ENCODE results near the gene ERBB3.
"Not testable (repeated sequence)": the region's sequence is repeated elsewhere in the genome, so short reads cannot be mapped to it uniquely, and the experiment has no call there.

ERBB3 gene

DNA sequence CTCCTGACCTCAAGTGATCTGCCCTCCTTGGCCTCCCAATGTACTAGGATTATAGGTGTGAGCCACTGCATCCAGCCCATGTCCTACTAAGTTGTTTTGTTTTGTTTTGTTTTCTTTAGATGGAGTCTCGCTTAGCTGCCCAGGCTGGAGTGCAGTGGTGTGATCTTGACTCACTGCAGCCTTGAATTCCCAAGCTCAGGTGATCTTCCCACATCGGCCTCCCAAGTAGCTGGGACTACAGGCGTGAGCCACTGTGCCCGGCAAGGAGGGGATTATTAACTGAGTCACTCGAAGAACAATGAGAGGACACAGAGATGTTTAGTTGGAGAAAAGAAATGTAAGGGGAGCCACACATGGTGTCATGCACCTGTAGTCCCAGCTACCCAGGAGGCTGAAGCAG is 18.0 kb upstream of the ERBB3 start:
- TF ChIP-seq ZNF274 (IDR thresholded peaks at IDR 0.05; ENCODE audit: low read depth, low read length): no peak
- no peak overlapping the region for H3K4me3 ChIP-seq (ENCODE audit: low read length)

GRCh38 chr12:56062996-56063395 is 17.0 kb upstream of the ERBB3 start:
- no peak overlapping the region for H3K4me3 ChIP-seq (ENCODE audit: low read length)
- no peak for TF ChIP-seq ZNF274 (IDR thresholded peaks at IDR 0.05; ENCODE audit: low read depth, low read length)

GRCh38 chr12:56071648-56072047 is 8.3 kb upstream of the ERBB3 start:
- TF ChIP-seq ZNF274 (IDR thresholded peaks at IDR 0.05; ENCODE audit: low read depth, low read length): no peak
- H3K4me3 ChIP-seq (ENCODE audit: low read length): no peak overlapping the region

- no peak overlapping the region for H3K4me3 ChIP-seq (ENCODE audit: low read length)
- TF ChIP-seq ZNF274 (IDR thresholded peaks at IDR 0.05; ENCODE audit: low read depth, low read length): no peak
Measured at GRCh38 chr12:56074396-56074795, 5.6 kb upstream of the ERBB3 start.

DNA sequence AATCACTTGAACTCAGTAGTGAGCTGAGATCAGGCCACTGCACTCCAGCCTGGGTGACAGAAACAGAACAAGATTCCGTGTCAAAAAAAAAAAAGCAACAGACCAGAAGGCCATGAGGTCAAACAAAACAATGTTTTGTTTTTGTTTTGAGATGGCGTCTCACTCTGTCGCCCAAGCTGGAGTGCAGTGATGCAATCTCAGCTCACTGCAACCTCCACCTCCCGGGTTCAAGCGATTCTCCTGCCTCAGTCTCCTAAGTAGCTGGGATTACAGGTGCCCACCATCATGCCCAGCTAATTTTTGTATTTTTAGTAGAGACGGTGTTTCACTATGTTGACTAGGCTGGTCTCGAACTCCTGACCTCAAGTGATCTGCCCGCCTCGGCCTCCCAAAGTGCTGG is 2.0 kb upstream of the ERBB3 start:
- not testable (repeated sequence) for H3K4me3 ChIP-seq (ENCODE audit: low read length)

- TF ChIP-seq ZNF274 (IDR thresholded peaks at IDR 0.05; ENCODE audit: low read depth, low read length): no peak
- H3K4me3 ChIP-seq (ENCODE audit: low read length): no peak overlapping the region
Measured at GRCh38 chr12:56078427-56078826, 1.5 kb upstream of the ERBB3 start.

- peak overlapping the region; percentile 45; the same call in 1 of the 2 replicates for H3K4me3 ChIP-seq (ENCODE audit: low read length)
- no peak for TF ChIP-seq ZNF274 (IDR thresholded peaks at IDR 0.05; ENCODE audit: low read depth, low read length)
Measured at GRCh38 chr12:56078931-56079722, 838 bp upstream of the ERBB3 start.

DNA sequence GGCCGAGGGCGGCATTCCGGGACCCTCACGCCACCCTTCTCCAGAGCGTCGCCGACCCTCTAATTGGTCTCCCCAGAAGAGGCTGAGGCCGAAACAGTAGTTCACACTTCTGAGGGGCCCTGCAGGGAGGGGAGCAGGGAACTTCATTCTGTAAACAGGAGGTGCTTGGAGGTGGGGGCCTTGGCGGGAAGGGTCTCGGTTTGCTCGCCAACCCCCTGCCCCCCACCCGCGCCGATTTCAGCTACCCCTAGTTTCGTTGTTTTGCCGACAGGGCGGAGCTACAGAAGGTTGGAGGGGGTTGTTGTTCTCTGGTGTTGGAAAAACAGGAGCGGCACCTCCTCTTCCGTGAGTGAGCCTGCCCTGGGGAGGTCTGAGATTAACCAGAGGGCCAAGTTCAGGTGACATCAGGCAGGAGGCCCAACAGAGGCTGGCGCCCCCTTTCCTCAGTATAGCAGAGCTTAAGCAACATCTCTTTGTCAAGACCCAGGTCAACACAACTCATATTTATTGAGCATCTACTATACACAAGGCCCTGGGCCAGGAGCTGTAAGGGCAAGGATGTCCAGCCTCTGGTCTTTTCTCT is 682 bp downstream of the ERBB3 start:
- H3K4me3 ChIP-seq (ENCODE audit: low read length): no peak overlapping the region
- TF ChIP-seq ZNF274 (IDR thresholded peaks at IDR 0.05; ENCODE audit: low read depth, low read length): no peak

- no peak overlapping the region for H3K4me3 ChIP-seq (ENCODE audit: low read length)
- no peak for TF ChIP-seq ZNF274 (IDR thresholded peaks at IDR 0.05; ENCODE audit: low read depth, low read length)
Measured at GRCh38 chr12:56081393-56082347, 1.7 kb downstream of the ERBB3 start.

GRCh38 chr12:56082382-56082781 is 2.4 kb downstream of the ERBB3 start:
- H3K4me3 ChIP-seq (ENCODE audit: low read length): no peak overlapping the region
- TF ChIP-seq ZNF274 (IDR thresholded peaks at IDR 0.05; ENCODE audit: low read depth, low read length): no peak

GRCh38 chr12:56082967-56083366 is 3.0 kb downstream of the ERBB3 start:
- TF ChIP-seq ZNF274 (IDR thresholded peaks at IDR 0.05; ENCODE audit: low read depth, low read length): no peak

DNA sequence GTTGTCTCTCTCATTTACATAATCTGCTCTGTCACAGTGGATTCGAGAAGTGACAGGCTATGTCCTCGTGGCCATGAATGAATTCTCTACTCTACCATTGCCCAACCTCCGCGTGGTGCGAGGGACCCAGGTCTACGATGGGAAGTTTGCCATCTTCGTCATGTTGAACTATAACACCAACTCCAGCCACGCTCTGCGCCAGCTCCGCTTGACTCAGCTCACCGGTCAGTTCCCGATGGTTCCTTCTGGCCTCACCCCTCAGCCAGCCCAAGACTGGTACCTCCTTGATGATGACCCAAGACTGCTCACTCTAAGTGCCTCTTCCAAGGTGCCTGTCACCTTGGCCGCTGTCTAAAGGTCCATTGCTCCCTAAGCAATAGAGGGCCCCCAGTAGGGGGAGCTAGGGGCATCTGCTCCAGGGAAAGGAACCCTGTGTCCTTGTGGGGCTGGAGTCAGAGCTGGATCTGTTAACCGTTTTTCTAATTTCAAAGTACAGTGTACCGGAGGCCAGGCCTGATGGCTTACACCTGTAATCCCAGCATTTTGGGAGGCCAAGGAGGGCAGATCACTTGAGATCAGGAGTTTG is 5.1 kb downstream of the ERBB3 start:
- no peak overlapping the region for H3K4me3 ChIP-seq (ENCODE audit: low read length)
- no peak for TF ChIP-seq ZNF274 (IDR thresholded peaks at IDR 0.05; ENCODE audit: low read depth, low read length)

More at GRCh38 chr12:56082967-56083366, 3.0 kb downstream of the ERBB3 start:
- H3K4me3 ChIP-seq (ENCODE audit: low read length): no peak overlapping the region

GRCh38 chr12:56086096-56086495 is 6.1 kb downstream of the ERBB3 start:
- TF ChIP-seq ZNF274 (IDR thresholded peaks at IDR 0.05; ENCODE audit: low read depth, low read length): no peak
- no peak overlapping the region for H3K4me3 ChIP-seq (ENCODE audit: low read length)

- no peak overlapping the region for H3K4me3 ChIP-seq (ENCODE audit: low read length)
- no peak for TF ChIP-seq ZNF274 (IDR thresholded peaks at IDR 0.05; ENCODE audit: low read depth, low read length)
Measured at GRCh38 chr12:56086608-56087007, 6.6 kb downstream of the ERBB3 start.
